HL-60/S4 (cell line): Measurements from ENCODE around the gene PLXDC1.
"Not testable (repeated sequence)": the region's sequence is repeated elsewhere in the genome, so short reads cannot be mapped to it uniquely, and the experiment has no call there.

ENCODE experiments used
- in situ Hi-C: fragments of 300-500 bp; cut with MboI; formaldehyde crosslinking; loops from 2 replicates; pipeline ENCODE4 v1.14.3; 2022; ENCODE audit warnings: low sequenced_read_pairs

PLXDC1 gene

DNA sequence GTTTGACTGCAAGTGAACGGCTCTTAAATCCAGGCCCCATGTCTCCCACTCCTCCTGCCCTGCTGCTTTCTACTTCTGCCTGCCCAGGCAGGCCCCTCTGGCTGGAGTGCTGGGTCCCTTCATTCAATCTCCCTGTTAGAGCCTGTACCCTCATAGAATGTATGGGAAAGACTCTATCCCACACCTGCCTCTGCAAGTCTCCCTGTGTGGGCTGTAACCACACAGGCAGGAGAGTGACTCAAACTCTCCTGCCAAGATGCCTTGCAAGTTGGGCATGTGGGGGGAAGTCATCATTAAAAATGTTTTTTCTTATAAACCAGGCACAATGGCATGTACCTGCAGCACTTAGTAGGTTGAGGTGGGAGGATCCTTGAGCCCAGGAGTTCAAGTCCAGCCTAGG, 77.5 kb downstream of the PLXDC1 start:
- in situ Hi-C loops, result no loop called here

DNA sequence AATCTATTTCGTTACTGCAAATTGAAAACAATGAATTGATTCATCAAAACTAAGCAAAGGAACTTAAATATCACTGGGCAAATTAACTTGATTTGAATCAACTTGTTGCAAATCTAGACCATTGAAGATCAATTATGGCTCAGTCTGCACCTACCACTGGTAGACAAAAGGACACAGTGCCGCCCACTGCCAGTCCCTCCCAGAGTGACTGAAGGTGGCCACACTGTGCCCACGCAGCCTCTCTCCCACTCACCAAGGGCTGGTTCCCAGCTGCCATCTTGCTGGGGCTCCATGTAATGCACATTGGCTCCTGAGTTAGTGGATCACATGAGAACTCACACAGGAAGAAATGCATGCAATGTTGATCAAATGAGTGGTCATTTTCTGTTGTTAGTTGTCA, 78.1 kb downstream of the PLXDC1 start:
- in situ Hi-C loops, result no loop called here

DNA sequence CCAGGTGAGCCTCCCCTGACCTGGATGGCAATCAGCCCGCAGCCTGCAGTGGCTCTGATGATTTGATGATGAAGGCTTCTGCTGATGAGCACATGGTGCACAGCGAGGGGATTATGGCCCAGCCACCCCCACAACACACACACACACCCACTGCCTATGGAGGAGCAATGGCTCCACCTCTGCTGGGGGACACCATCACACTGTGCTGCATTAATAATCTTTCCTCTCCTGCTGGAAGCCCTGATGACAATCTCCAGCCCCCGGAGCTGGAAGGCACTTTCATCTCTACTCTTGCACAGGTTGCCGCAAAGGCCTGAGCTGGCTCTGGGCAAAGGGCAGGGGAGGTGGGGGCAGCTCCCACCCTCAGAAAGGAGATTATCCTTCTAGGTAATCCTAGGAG, 79.9 kb downstream of the PLXDC1 start:
- in situ Hi-C loops, result no loop called here

DNA sequence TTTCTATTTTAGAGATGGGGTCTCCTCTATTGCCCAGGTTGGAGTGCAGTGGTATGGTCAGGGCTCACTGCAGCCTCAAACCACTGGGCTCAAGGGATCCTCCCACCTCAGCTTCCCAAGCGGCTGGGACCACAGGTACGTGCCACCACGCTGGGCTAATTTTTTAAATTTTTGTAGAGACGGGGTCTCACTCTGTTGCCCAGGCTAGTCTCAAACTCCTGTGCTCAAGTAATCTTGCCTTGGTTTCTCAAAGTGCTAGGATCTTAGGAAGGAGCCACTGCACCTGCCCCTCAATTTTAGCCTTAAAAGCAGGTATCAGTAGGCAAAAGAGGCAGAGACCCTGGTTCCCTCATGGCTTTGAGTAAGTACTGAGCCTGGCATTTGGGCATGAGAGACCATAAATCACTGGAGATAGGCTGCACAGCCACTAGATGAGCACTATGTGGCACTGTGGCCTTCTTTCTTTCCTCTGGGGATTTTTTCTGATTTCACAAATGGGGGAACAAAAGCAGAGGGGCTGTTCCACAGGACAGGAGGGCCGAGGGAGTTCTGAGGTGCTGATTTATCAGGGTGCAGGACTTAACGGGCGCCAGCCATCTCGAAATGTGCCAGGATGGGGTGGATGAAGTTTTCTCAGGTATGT, 82.2 kb downstream of the PLXDC1 start:
- in situ Hi-C loops, result no loop called here

DNA sequence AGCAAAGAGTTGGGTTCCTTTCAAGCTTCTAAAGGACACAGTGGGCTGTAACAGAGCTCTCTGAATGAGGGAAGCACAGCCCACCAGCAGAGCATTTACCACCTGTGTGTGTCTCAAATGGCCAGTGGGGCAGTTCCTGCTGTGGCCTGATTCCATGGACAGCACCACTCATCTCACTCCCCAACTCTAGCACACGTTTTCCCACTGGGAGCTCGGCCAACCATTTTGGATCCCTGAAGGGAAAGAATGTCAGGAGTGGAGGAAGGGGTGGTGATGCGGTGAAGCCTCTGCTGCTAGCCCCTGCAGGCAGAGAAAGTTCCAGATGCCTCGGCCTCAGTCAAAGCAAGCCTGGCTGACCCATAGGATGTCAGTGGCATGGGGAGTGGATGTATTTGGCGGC, 86.6 kb downstream of the PLXDC1 start:
- in situ Hi-C loops, result no loop called here

DNA sequence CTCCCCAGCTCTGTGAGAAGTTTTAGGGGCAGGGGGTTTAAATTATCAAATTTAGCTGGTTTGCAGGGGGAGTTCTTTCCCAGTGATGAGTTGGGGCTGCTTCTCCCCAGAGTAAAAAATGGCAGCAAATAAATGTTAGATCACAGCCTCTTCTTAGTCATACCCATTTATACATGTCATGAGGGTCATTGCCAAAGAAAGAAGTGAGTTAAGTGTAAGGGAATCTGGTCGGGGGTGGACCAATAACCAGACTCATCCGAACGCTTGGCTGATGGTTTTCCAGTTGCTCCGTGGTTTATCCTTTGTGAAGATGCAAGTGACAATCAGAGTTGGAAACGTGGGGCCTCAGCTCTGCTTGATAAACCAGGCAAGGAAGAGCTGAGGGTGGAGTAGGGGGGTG, 87.1 kb downstream of the PLXDC1 start:
- in situ Hi-C loops, result no loop called here

DNA sequence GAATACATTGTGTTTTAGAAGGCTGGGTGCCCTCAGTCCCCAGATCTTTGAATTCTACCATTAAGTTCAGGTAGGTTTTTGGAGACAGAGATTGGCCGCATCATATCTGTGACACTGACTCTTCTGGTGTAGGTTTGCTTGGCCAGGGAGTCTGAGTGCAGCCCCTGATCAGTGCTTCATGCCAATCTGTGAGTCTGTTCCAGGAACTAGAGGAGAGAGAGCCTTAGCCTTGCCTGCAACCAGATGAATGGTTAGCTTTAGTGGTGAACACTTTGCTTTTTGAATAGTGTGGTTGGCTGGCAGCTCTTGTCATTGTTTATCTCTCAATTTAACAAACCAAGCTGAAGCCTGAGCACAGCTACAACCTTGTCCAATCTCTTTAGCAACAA, 87.8 kb downstream of the PLXDC1 start:
- in situ Hi-C loops, result no loop called here

- in situ Hi-C loops, result no loop called here
These were observed 88.4 kb downstream of the PLXDC1 start for GRCh38 chr17:39062846-39063680.

DNA sequence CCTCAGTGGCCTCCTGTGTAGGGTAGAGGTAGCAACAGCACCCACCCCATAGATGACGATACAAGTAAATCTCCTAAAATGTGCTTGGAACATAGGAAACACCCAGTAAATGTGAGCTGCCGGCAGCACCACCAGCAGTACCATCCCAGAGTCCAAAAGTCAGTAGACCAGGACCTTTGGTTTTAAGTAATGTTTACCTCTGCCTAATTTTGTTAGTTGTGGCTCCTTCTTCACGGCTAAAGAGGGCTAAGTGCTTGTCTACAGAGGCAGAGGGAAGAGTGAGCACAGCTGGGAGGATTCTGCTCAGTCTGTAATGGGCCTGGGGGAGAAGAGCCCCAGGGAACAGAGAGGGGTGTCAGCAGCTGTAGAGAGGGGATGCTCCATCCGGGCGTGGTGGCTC, 92.9 kb downstream of the PLXDC1 start:
- in situ Hi-C loops, result no loop called here

- in situ Hi-C loops, result no loop called here
These were observed 93.7 kb downstream of the PLXDC1 start for GRCh38 chr17:39057701-39058206.

DNA sequence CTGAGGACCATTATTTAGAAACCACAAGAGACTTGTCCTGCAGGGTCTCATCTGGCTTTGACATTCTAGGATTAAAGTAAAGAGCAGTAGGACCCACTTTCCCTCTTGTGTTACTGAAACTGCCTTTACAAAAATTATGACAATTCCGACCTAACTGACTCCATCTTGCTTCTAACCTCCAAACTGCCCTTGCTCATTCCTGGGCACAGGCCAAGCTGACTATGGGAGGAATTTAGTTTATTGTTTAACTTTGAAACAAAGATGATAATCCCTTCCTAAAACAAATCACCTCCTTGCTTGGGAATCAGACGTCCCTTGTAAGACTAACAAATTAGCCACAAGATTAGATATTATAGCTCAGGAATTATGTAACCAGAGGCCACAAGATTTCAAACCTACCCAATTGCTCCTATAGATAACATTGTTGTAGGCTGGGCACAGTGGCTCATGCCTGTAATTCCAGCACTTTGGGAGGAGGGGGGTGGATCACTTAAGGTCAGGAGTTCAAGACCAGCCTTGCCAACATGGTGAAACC, 97.3 kb downstream of the PLXDC1 start:
- in situ Hi-C loops, result no loop called here

DNA sequence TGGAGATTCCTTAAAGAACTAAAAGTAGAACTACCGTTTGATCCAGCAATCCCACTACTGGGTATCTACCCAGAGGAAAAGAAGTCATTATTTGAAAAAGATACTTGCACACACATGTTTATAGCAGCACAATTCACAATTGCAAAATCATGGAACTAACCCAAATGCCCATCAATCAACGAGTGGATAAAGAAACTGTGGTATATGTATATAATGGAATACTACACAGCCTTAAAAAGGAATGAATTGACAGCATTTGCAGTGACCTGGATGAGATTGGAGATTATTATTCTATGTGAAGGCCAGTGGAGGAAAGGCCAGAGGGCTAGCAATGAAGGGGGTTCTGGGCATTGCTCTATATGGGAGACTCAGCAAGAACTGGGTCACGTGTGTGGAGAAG, 99.0 kb downstream of the PLXDC1 start:
- in situ Hi-C loops, result not testable (repeated sequence)

GRCh38 chr17:39051001-39051585, 100.3 kb downstream of the PLXDC1 start:
- in situ Hi-C loops, result no loop called here

- in situ Hi-C loops, result no loop called here
These were observed 105.3 kb downstream of the PLXDC1 start for GRCh38 chr17:39045948-39046679.

DNA sequence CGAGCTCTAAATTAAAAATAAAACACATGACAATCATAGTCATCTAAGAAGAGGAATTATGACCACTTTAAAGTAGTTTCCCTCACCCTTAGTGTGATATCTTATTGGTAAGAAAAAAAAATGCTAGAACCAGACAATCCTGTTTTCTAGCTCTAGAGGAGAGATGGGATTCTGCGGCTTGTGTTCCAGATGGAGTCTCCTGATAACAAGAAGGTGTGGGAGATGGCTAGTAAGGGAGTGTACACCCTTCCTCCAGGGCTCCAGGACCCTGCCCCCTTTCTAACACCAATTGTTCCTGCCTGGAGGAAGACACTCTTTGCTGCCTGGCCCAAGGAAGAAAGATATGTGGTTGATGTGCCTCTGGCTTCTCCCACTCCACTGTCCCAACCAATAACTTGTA, 115.4 kb downstream of the PLXDC1 start:
- in situ Hi-C loops, result no loop called here

DNA sequence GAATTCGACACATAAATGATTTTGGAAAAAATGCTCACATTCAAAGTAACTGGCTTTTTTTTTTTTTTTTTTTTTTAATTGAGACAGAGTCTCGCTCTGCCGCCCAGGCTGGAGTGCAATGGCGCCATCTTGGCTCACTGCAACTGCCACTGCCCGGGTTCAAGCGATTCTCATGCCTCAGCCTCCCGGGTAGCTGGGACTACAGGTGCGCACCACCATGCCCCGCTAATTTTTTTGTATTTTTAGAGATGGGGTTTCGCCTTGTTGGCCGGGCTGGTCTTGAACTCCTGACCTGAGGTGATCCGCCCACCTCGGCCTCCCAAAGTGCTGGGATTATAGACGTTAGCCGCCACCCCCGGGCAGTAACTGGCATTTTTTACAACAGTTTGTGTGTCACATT, 115.9 kb downstream of the PLXDC1 start:
- in situ Hi-C loops, result not testable (repeated sequence)

- in situ Hi-C loops, result no loop called here
These were observed 122.7 kb downstream of the PLXDC1 start for GRCh38 chr17:39028690-39029089.

- in situ Hi-C loops, result no loop called here
These were observed 123.9 kb downstream of the PLXDC1 start for GRCh38 chr17:39027455-39028035.

DNA sequence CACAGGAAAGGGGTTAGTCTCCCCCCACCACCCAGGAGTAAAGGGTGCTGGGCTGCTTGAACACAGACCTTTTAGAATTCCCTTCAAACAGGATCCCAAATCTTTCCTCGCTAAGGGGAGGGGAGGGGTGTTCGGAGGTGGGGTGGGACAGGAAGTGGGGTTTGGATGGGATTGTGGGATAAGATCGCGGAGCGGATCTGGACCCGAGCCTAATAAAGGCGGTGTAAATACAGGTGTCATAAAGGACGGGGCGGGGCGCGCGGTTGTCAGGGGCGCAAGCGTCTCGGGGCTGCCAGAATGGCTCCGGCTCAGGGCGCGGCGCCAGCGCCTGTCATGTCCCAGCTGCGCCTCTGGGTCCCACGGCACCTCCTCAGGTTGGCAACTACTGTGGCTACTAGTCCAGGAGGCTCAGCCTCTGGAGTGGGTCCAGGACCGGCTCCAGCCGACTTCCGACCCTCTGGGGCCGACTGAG, 124.4 kb downstream of the PLXDC1 start:
- in situ Hi-C loops, result no loop called here

- in situ Hi-C loops, result not testable (repeated sequence)
These were observed 125.1 kb downstream of the PLXDC1 start for GRCh38 chr17:39026346-39026745.

DNA sequence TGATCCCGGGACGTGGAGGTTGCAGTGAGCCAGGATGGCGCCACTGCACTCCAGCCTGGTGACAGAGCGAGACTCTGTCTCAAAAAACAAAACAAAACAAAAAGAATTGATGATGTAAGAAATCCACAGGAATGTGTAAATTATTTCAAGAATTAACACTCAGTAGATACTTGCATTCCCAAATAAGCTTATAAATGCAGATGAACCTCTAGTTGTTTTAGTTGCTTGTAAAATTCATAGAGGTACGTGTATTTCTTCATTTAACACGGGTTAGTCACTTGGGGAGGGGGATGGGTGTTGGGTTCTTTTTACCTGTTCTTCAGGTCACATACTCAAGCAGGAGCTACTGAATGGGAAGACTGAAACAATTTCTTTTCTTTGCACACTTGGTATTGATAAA, 128.5 kb downstream of the PLXDC1 start:
- in situ Hi-C loops, result no loop called here
